ENCODE results near the gene WDR90. TPM values are rescaled to one million over a fixed set of nuclear protein-coding genes. Genes with fewer than 3 reads are reported as not detected.
"Not testable (repeated sequence)": the region's sequence is repeated elsewhere in the genome, so short reads cannot be mapped to it uniquely, and the experiment has no call there.

Gene WDR90
- total RNA-seq, 4 donors from 2014 or later: 23.0 to 166 (median 90.2) TPM

GRCh38 chr16:712740-713250, 63.6 kb downstream of the WDR90 start:
- 37 to 48% methylated on average over 7 to 13 of the region's 13 CpGs for WGBS, 2 donors (ENCODE audit: low coverage in 1 of 2)
- intact Hi-C loops (cut with DNase I; ENCODE audit: low total_unique reads): loop anchor here (2.0 to 5.0 kb wide), 2 partner anchors 28 to 75 kb away; partner anchors contain the start of genes CHTF18, CIAO3 and RPUSD1
- TF ChIP-seq CTCF (IDR thresholded peaks at IDR 0.05): peak; percentile 21 to 47 (median 27)
- not testable (repeated sequence) for H3K9me3 ChIP-seq, H3K27ac ChIP-seq, H3K36me3 ChIP-seq, H3K4me3 ChIP-seq
- DNase-seq: peak; percentile 58
- Histone ChIP-seq H3K4me1 (peaks cover 10 to 27% (median 19%) of the 10 kb centered on the region in 4 donors), H3K27me3 (peaks cover 75% of the 10 kb centered on the region)
- in situ Hi-C loops (cut with MboI; ENCODE audit: low pct_ligation_motif_present in 1 of 4, low pct_unique_long_range_greater_than_20kb in 1 of 4, low sequenced_read_pairs in 3 of 4): loop anchor here in 2 of 4 donors (5.0 to 10.0 kb wide), 2 partner anchors 72 to 75 kb away; partner anchors contain the start of genes CHTF18 (in 2 of the 2) and RPUSD1 (in 2 of the 2)

DNA sequence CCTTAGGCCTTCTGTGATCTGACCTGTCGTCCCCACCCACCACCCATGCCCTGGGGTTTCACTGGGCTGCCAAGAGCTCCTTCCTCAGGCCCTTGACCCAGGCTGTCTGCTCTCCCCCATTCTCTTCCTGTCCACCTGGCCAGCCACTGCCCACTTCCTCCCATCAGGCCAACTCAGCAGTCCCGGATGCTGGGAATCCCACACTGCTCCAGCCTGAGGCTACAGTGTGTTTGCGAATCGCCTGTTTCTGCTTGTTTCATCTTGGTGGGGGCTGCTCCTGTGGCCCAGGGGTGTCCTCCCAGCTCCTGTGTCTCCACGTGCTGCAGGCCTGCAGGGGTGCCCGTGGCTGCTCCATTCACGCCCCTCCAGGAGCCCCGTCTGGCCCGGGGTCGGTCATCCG, 64.9 kb downstream of the WDR90 start:
- Histone ChIP-seq H3K4me1 (peaks cover 13 to 40% (median 30%) of the 10 kb centered on the region in 4 donors), H3K27ac (no peak overlapping the region), H3K4me3 (no peak overlapping the region), H3K9me3 (no peaks in the 10 kb centered on the region), H3K27me3 (peaks cover 62% of the 10 kb centered on the region), H3K36me3 (no peaks in the 10 kb centered on the region)
- no peak for DNase-seq
- TF ChIP-seq POLR2A (IDR thresholded peaks at IDR 0.05) (no peak), CTCF (IDR thresholded peaks at IDR 0.05) (no peak), POLR2AphosphoS5 (IDR thresholded peaks at IDR 0.05) (no peak), EP300 (IDR thresholded peaks at IDR 0.05; ENCODE audit: low read depth) (no peak)
- in situ Hi-C loops (cut with MboI; ENCODE audit: low pct_ligation_motif_present in 1 of 4, low pct_unique_long_range_greater_than_20kb in 1 of 4, low sequenced_read_pairs in 3 of 4) (loop anchor here in 2 of 4 donors (5.0 to 10.0 kb wide), 2 partner anchors 71 to 73 kb away; partner anchors contain the start of genes CHTF18 (in 2 of the 2) and RPUSD1 (in 2 of the 2)), intact Hi-C loops (cut with DNase I; ENCODE audit: low total_unique reads) (loop anchor here (5.0 kb wide), 1 partner anchor 73 kb away; the partner anchor contains the start of genes CHTF18 and RPUSD1)
- 83% methylated on average over 10 of the region's 11 CpGs; no CpG with 5 or more reads in 1 of the 2 donors for WGBS, 2 donors (ENCODE audit: low coverage in 1 of 2)

- in situ Hi-C loops (cut with MboI; ENCODE audit: low pct_ligation_motif_present in 1 of 4, low pct_unique_long_range_greater_than_20kb in 1 of 4, low sequenced_read_pairs in 3 of 4): loop anchor here in 2 of 4 donors (5.0 to 10.0 kb wide), 2 partner anchors 70 to 72 kb away; partner anchors contain the start of genes CHTF18 (in 2 of the 2) and RPUSD1 (in 2 of the 2)
Measured at GRCh38 chr16:714558-715476, 65.7 kb downstream of the WDR90 start, which contains the start of gene METRN. TSS of gene METRN (plus strand) at chr16:715118. CDS start at chr16:715290, 172 bp downstream.

More at GRCh38 chr16:714558-715476, 65.7 kb downstream of the WDR90 start, which contains the start of gene METRN:
- 8% methylated on average over 37 of the region's 108 CpGs; no CpG with 5 or more reads in 1 of the 2 donors for WGBS, 2 donors (ENCODE audit: low coverage in 1 of 2)
- Histone ChIP-seq H3K4me3 (peak within 1 kb of the TSS; percentile 55 to 83 (median 68)), H3K9me3 (no peaks in the 10 kb centered on the region), H3K36me3 (no peaks in the 10 kb centered on the region), H3K27me3 (peaks cover 54% of the 10 kb centered on the region), H3K27ac (peak within 1 kb of the TSS in 3 of 4 donors; percentile 54 to 66 (median 58)), H3K4me1 (peaks cover 18 to 47% (median 36%) of the 10 kb centered on the region in 4 donors)
- peak; percentile 94 for DNase-seq
- intact Hi-C loops (cut with DNase I; ENCODE audit: low total_unique reads): loop anchor here (5.0 kb wide), 1 partner anchor 72 kb away; the partner anchor contains the start of genes CHTF18 and RPUSD1
- TF ChIP-seq POLR2AphosphoS5 (IDR thresholded peaks at IDR 0.05) (no peak), CTCF (IDR thresholded peaks at IDR 0.05) (no peak), EP300 (IDR thresholded peaks at IDR 0.05; ENCODE audit: low read depth) (no peak), POLR2A (IDR thresholded peaks at IDR 0.05) (no peak)

All from transverse colon (tissue), 4 donors.